Measurements from ENCODE around the gene TAS2R10.

TAS2R10 gene

GRCh38 chr12:10779103-10779502 is 47.1 kb downstream of the TAS2R10 start:
- no peak for DNase-seq (ENCODE audit: low read depth in 2 of 2)

All from stimulated activated CD8-positive, alpha-beta memory T cell treated with anti-CD3 and anti-CD28 coated beads, Interleukin-15, amount 100 ng/mL, for 4 hours (primary cell).